C4-2B (cell line): ENCODE results near the gene OR6Q1.

Experiments
- ZFX ChIP-seq: fragments of 450-650 bp; IDR thresholded peaks from 2 replicates; pipeline ENCODE4 v1.6.1; 2017
- TF ChIP-seq, protein P1 (sequence below): fragments of 450-650 bp; conservative IDR thresholded peaks from 2 replicates; pipeline ENCODE4 v1.5.1; 2017; ENCODE audit warnings: mild to moderate bottlenecking

DNA sequence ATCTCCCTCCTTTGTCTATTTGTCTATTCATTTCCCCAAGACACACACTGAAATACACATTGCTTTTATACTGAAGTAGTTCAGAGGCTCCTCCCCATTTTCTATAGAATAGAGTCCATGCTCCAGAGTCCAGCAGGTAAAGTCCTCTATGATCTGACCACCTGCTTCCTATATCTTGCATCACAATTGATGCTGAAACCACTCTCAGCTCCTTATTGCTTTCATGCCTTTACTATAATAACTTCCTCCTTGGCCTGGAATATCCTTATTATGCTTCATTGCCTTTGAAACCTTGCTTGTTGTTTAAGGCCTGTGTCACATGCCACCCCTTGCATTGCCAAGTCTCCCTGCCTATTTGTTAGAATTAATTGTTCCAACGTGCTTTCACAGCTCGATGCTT lies 12.6 kb downstream of the OR6Q1 start:
- TF ChIP-seq, protein P1, sequence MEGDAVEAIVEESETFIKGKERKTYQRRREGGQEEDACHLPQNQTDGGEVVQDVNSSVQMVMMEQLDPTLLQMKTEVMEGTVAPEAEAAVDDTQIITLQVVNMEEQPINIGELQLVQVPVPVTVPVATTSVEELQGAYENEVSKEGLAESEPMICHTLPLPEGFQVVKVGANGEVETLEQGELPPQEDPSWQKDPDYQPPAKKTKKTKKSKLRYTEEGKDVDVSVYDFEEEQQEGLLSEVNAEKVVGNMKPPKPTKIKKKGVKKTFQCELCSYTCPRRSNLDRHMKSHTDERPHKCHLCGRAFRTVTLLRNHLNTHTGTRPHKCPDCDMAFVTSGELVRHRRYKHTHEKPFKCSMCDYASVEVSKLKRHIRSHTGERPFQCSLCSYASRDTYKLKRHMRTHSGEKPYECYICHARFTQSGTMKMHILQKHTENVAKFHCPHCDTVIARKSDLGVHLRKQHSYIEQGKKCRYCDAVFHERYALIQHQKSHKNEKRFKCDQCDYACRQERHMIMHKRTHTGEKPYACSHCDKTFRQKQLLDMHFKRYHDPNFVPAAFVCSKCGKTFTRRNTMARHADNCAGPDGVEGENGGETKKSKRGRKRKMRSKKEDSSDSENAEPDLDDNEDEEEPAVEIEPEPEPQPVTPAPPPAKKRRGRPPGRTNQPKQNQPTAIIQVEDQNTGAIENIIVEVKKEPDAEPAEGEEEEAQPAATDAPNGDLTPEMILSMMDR: no peak
- TF ChIP-seq ZFX: no peak
